ENCODE measurements around the gene PAIP2B. TPM values are rescaled to one million over a fixed set of nuclear protein-coding genes. Genes with fewer than 3 reads are reported as not detected.

PAIP2B gene
- total RNA-seq, 1 experiment from 2014 or later = 17.7 TPM

- no peak overlapping the region for H2BK20ac ChIP-seq (ENCODE audit: low read depth, low read length, poor library complexity, severe bottlenecking)
- H3K79me2 ChIP-seq (ENCODE audit: insufficient read depth, low read length) = no peaks in the 10 kb centered on the region
- no peak overlapping the region for H3K9ac ChIP-seq (ENCODE audit: extremely low read depth, insufficient read length, low read length)
- no CpG with 5 or more reads among the region's 3 CpGs for WGBS (ENCODE audit: extremely low coverage, insufficient read length, low lambda C conversion rate)
- no peak overlapping the region for H3T11ph ChIP-seq (ENCODE audit: low read length)
- H3K9me3 ChIP-seq (ENCODE audit: control insufficient read depth, low read depth, low read length) = no peaks in the 10 kb centered on the region
- H3K18ac ChIP-seq (ENCODE audit: insufficient read length, low read depth, low read length) = no peak overlapping the region
- H3K4ac ChIP-seq (ENCODE audit: low read depth, low read length) = no peak overlapping the region
- Mint-ChIP-seq H3K9me3 (no peaks in the 10 kb centered on the region), H3K4me3 (no peak overlapping the region), H3K27ac (no peak overlapping the region), H3K36me3 (ENCODE audit: insufficient read depth in 1 of 3, low read depth in 3 of 3) (no peaks in the 10 kb centered on the region; a peak in 1 of 7 replicates), H3K27me3 (ENCODE audit: low read depth) (no peaks in the 10 kb centered on the region), H3K4me1 (peaks cover 3 to 9% of the 10 kb centered on the region in 2 experiments; a peak in 1 of 4 replicates)
- no peaks in the 10 kb centered on the region for H3K79me1 ChIP-seq (ENCODE audit: insufficient read depth, low read depth, low read length, poor library complexity, severe bottlenecking)
- no peak for DNase-seq
- H3K4me2 ChIP-seq (ENCODE audit: insufficient read depth, insufficient read length, low read length) = no peak overlapping the region
- H3K23ac ChIP-seq (ENCODE audit: insufficient read length, low read depth, low read length) = no peak overlapping the region
- no peaks in the 10 kb centered on the region for H4K20me1 ChIP-seq (ENCODE audit: control insufficient read depth, insufficient read depth, insufficient read length)
- H3K14ac ChIP-seq (ENCODE audit: insufficient read depth, low read length) = no peak overlapping the region
- H2BK120ac ChIP-seq (ENCODE audit: low read depth, low read length, poor library complexity, severe bottlenecking) = no peak overlapping the region
- no peak overlapping the region for H2BK15ac ChIP-seq (ENCODE audit: low read depth, low read length)
- no peaks in the 10 kb centered on the region for H3K23me2 ChIP-seq (ENCODE audit: insufficient read length, low read depth, low read length, poor library complexity, severe bottlenecking)
- H4K8ac ChIP-seq (replicated peaks; ENCODE audit: insufficient read length, low read depth, low read length) = no peak overlapping the region
- no peak overlapping the region for H4K91ac ChIP-seq (ENCODE audit: insufficient read length, low read depth, low read length)
- H3K4me1 ChIP-seq (ENCODE audit: insufficient read depth, low read length) = no peaks in the 10 kb centered on the region
- H2BK5ac ChIP-seq (ENCODE audit: insufficient read length, low read length) = no peak overlapping the region
- no peak overlapping the region for H3K27ac ChIP-seq (ENCODE audit: insufficient read length, low read depth, low read length)
- H2AFZ ChIP-seq (ENCODE audit: low read length) = no peak overlapping the region
- no peak overlapping the region for H3K56ac ChIP-seq (ENCODE audit: insufficient read length, low read depth, low read length)
- no peak overlapping the region for H4K5ac ChIP-seq (ENCODE audit: insufficient read length, low read depth, low read length)
- TF ChIP-seq, protein P1, sequence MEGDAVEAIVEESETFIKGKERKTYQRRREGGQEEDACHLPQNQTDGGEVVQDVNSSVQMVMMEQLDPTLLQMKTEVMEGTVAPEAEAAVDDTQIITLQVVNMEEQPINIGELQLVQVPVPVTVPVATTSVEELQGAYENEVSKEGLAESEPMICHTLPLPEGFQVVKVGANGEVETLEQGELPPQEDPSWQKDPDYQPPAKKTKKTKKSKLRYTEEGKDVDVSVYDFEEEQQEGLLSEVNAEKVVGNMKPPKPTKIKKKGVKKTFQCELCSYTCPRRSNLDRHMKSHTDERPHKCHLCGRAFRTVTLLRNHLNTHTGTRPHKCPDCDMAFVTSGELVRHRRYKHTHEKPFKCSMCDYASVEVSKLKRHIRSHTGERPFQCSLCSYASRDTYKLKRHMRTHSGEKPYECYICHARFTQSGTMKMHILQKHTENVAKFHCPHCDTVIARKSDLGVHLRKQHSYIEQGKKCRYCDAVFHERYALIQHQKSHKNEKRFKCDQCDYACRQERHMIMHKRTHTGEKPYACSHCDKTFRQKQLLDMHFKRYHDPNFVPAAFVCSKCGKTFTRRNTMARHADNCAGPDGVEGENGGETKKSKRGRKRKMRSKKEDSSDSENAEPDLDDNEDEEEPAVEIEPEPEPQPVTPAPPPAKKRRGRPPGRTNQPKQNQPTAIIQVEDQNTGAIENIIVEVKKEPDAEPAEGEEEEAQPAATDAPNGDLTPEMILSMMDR (conservative IDR thresholded peaks at IDR 0.05) = no peak
- H2AK5ac ChIP-seq (ENCODE audit: insufficient read length, low read length) = no peak overlapping the region
- no peaks in the 10 kb centered on the region for H3K27me3 ChIP-seq (ENCODE audit: insufficient read depth, low read length)
- H2BK12ac ChIP-seq (ENCODE audit: insufficient read length, low read depth, low read length) = no peak overlapping the region
Observed at GRCh38 chr2:71210292-71210691, 16.6 kb downstream of the PAIP2B start.
